ENCODE data around the gene SLC39A11. TPM values are rescaled to one million over a fixed set of nuclear protein-coding genes. Genes with fewer than 3 reads are reported as not detected.

SLC39A11 gene
- total RNA-seq, 1 experiment from 2014 or later, result 57.1 TPM

DNA sequence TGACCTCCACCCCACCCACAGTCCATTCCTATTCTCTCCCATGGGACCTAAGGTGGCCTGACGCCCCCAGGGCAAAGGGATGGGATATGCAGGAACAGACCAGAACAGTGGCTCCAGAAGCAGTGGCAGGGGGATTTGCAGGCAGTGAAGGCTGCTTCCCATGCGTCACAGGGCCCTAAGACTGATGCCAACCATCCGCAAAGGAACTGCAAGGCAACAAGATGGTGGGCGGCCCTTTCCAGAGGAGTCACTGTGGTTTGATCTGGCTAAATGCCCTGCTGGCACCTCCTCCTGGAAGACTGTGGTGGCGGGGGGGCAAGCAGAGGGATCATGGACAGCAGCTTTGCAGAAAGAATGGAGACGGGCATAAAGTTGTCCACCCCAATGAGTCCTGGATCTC lies 4.4 kb upstream of the SLC39A11 start:
- no TSS peak for BruUV-seq (replicated peaks)
- no peak for TF ChIP-seq EZH2 (IDR thresholded peaks at IDR 0.05; ENCODE audit: low read depth)
- TF ChIP-seq, protein P1, sequence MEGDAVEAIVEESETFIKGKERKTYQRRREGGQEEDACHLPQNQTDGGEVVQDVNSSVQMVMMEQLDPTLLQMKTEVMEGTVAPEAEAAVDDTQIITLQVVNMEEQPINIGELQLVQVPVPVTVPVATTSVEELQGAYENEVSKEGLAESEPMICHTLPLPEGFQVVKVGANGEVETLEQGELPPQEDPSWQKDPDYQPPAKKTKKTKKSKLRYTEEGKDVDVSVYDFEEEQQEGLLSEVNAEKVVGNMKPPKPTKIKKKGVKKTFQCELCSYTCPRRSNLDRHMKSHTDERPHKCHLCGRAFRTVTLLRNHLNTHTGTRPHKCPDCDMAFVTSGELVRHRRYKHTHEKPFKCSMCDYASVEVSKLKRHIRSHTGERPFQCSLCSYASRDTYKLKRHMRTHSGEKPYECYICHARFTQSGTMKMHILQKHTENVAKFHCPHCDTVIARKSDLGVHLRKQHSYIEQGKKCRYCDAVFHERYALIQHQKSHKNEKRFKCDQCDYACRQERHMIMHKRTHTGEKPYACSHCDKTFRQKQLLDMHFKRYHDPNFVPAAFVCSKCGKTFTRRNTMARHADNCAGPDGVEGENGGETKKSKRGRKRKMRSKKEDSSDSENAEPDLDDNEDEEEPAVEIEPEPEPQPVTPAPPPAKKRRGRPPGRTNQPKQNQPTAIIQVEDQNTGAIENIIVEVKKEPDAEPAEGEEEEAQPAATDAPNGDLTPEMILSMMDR (conservative IDR thresholded peaks at IDR 0.05), result no peak
- no peaks in the 10 kb centered on the region; the same call in 1 of the 2 replicates for H3K79me2 ChIP-seq (ENCODE audit: low read depth)
- H3K4me1 ChIP-seq (replicated peaks; ENCODE audit: insufficient read depth), result peaks cover 6% of the 10 kb centered on the region; the same call in 1 of the 2 replicates
- no peak overlapping the region for H2AFZ ChIP-seq
- no peak overlapping the region for H3K4me2 ChIP-seq
- ChIA-PET POLR2A (ENCODE audit: unreplicated experiment) (no interaction called here), CTCF (interaction anchor here (0.6 kb wide), 1 partner anchor 352 kb away, joined by 4 read pairs; no protein-coding TSS in a partner anchor)
- no peaks in the 10 kb centered on the region for H3K36me3 ChIP-seq (ENCODE audit: low read depth)
- no peak for DNase-seq
- no peaks in the 10 kb centered on the region for H4K20me1 ChIP-seq (ENCODE audit: insufficient read depth)
- no peak overlapping the region for H3K4me3 ChIP-seq
- H3F3A ChIP-seq (ENCODE audit: insufficient read depth, low read depth), result no peaks in the 10 kb centered on the region; the same call in 1 of the 2 replicates
- intact Hi-C loops (cut with micrococcal nuclease; ENCODE audit: unreplicated experiment), result loop anchor here (10.0 kb wide), 1 partner anchor 92 kb away; no protein-coding TSS in a partner anchor
- H3K27me3 ChIP-seq (ENCODE audit: insufficient read depth, low read depth), result no peaks in the 10 kb centered on the region
- H3K9me3 ChIP-seq (ENCODE audit: insufficient read depth, low read depth), result no peaks in the 10 kb centered on the region
- H3K27ac ChIP-seq, result no peak overlapping the region
- no peaks in the 10 kb centered on the region for H3K9me2 ChIP-seq (ENCODE audit: insufficient read depth)

DNA sequence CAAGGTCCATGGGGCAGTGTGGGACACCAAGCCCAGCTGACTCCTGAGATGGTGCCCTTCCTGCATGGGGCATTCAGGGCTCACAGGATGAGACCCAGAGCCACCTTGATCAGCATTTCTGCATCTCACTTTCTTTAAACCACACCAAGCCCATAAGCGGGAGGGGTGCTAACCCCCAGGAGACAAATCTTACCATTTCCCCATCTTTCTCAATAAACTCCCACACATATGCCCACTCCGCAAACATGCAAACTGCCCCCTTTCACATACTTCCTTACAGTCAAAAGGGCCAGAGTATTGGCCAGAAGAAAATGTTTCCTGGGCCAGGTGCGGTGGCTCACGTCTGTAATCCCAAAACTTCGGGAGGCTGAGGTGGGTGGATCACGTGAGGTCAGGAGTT lies 3.7 kb upstream of the SLC39A11 start:
- ChIA-PET CTCF (interaction anchor here (0.6 kb wide), 1 partner anchor 352 kb away, joined by 4 read pairs; no protein-coding TSS in a partner anchor), POLR2A (ENCODE audit: unreplicated experiment) (no interaction called here)
- Histone ChIP-seq H3K27me3 (ENCODE audit: insufficient read depth, low read depth) (no peaks in the 10 kb centered on the region), H3K9me3 (ENCODE audit: insufficient read depth, low read depth) (no peaks in the 10 kb centered on the region), H3K27ac (no peak overlapping the region), H3K4me3 (no peak overlapping the region), H3K9me2 (ENCODE audit: insufficient read depth) (no peaks in the 10 kb centered on the region), H3K4me1 (replicated peaks; ENCODE audit: insufficient read depth) (peaks cover 12% of the 10 kb centered on the region), H3K36me3 (ENCODE audit: low read depth) (no peaks in the 10 kb centered on the region), H2AFZ (no peak overlapping the region), H3K4me2 (no peak overlapping the region), H3F3A (ENCODE audit: insufficient read depth, low read depth) (no peaks in the 10 kb centered on the region; the same call in 1 of the 2 replicates), H3K79me2 (ENCODE audit: low read depth) (no peaks in the 10 kb centered on the region; the same call in 1 of the 2 replicates), H4K20me1 (ENCODE audit: insufficient read depth) (no peaks in the 10 kb centered on the region)
- intact Hi-C loops (cut with micrococcal nuclease; ENCODE audit: unreplicated experiment), result loop anchor here (10.0 kb wide), 1 partner anchor 91 kb away; no protein-coding TSS in a partner anchor
- DNase-seq, result no peak
- no peak for TF ChIP-seq EZH2 (IDR thresholded peaks at IDR 0.05; ENCODE audit: low read depth)
- TF ChIP-seq, protein P1 (conservative IDR thresholded peaks at IDR 0.05), result no peak
- BruUV-seq (replicated peaks), result no TSS peak

DNA sequence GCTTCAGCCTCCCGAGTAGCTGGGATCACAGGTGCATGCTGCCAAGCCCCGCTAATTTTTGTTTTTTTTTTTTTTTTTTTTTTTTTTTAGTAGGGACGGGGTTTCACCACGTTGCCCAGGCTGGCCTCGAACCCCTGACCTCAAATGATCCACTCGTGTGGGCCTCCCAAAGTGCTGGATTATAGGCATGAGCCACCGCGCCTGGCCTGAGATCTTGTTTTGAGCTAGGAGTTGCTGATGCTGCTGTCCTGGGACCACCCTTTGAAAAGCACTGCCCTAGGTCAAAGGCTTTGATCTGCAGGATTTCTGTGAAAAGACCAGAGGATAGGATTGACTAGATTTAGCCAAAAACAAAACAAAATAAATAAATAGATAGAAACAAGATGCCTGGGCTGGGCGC lies 798 bp upstream of the SLC39A11 start:
- intact Hi-C loops (cut with micrococcal nuclease; ENCODE audit: unreplicated experiment), result loop anchor here (10.0 kb wide), 1 partner anchor 88 kb away; no protein-coding TSS in a partner anchor
- Histone ChIP-seq H3K4me1 (replicated peaks; ENCODE audit: insufficient read depth) (peaks cover 9% of the 10 kb centered on the region), H3K79me2 (ENCODE audit: low read depth) (peaks cover 5% of the 10 kb centered on the region; the same call in 1 of the 2 replicates), H3F3A (ENCODE audit: insufficient read depth, low read depth) (no peaks in the 10 kb centered on the region), H3K27me3 (ENCODE audit: insufficient read depth, low read depth) (no peaks in the 10 kb centered on the region), H2AFZ (no peak overlapping the region), H3K27ac (no peak overlapping the region), H3K9me3 (ENCODE audit: insufficient read depth, low read depth) (no peaks in the 10 kb centered on the region), H3K9me2 (ENCODE audit: insufficient read depth) (no peaks in the 10 kb centered on the region), H3K36me3 (ENCODE audit: low read depth) (no peaks in the 10 kb centered on the region), H3K4me2 (no peak overlapping the region), H3K4me3 (no peak overlapping the region), H4K20me1 (ENCODE audit: insufficient read depth) (no peaks in the 10 kb centered on the region)
- ChIA-PET CTCF (interaction anchor here (0.7 kb wide), 1 partner anchor 77 kb away, joined by 8 read pairs; no protein-coding TSS in a partner anchor), POLR2A (ENCODE audit: unreplicated experiment) (no interaction called here)
- TF ChIP-seq, protein P1 (conservative IDR thresholded peaks at IDR 0.05), result no peak
- TF ChIP-seq EZH2 (IDR thresholded peaks at IDR 0.05; ENCODE audit: low read depth), result no peak
- no TSS peak for BruUV-seq (replicated peaks)
- no peak for DNase-seq

Data from PC-9 (cell line).